Activated naive CD8-positive, alpha-beta T cell treated with anti-CD3 and anti-CD28 coated beads, Interleukin-2, amount 50 U/mL, for 24 hours (primary cell): ENCODE measurements around the gene SH3BP1.

Experiments
- ATAC-seq: fragments of 150-1000 bp; cut with Tn5 transposase; one replicate; pipeline ENCODE4 v1.10.0; 2021
- DNase-seq: peaks from one replicate; pipeline ENCODE4 v3.0.0; 2021
- H3K27ac Mint-ChIP-seq: one replicate; pipeline ENCODE4 v1.8.0; 2021; ENCODE audit warnings: mild to moderate bottlenecking, mixed read lengths
- H3K27me3 Mint-ChIP-seq: one replicate; pipeline ENCODE4 v1.8.0; 2021; ENCODE audit warnings: mixed read lengths
- H3K36me3 Mint-ChIP-seq: one replicate; pipeline ENCODE4 v1.8.0; 2021; ENCODE audit warnings: low read depth, mixed read lengths
- H3K4me1 Mint-ChIP-seq: one replicate; pipeline ENCODE4 v1.8.0; 2021; ENCODE audit warnings: mixed read lengths
- H3K4me3 Mint-ChIP-seq: one replicate; pipeline ENCODE4 v1.8.0; 2021; ENCODE audit warnings: mild to moderate bottlenecking, moderate library complexity, mixed read lengths
- H3K9me3 Mint-ChIP-seq: one replicate; pipeline ENCODE4 v1.8.0; 2021; ENCODE audit warnings: mixed read lengths

The SH3BP1 gene

DNA sequence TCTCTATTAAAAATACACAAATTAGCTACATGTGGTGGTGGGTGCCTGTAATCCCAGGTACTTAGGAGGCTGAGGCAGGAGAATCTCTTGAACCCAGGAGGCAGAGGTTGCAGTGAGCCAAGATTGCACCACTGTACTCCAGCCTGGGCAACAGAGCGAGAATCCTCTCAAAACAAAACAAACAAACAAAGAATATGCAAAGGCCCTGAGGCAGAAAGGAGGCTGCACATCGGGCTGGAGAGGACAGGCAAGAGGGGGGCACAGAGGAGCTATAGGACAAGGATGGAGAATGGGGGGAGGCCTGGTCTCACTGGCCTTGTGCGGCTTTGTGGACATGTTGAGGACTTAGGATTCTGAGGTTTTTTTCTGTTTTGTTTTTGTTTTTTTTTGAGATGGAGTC, 65.7 kb downstream of the SH3BP1 start:
- no peak overlapping the region for H3K4me3 Mint-ChIP-seq
- no peaks in the 10 kb centered on the region for H3K36me3 Mint-ChIP-seq
- no peaks in the 10 kb centered on the region for H3K4me1 Mint-ChIP-seq
- DNase-seq (no peak), ATAC-seq (no peak)
- no peaks in the 10 kb centered on the region for H3K9me3 Mint-ChIP-seq
- H3K27me3 Mint-ChIP-seq = no peaks in the 10 kb centered on the region
- H3K27ac Mint-ChIP-seq = no peak overlapping the region
